Activated CD4-positive, alpha-beta T cell treated with anti-CD3 and anti-CD28 coated beads, Interleukin-2, amount 10 ng/mL, durations not matched to agents 24 days and 14 days (primary cell): ENCODE results near the gene CFAP61. TPM values are rescaled to one million over a fixed set of nuclear protein-coding genes. Genes with fewer than 3 reads are reported as not detected.
A peak's percentile ranks its signal among the peaks of the same experiment; 100 is the strongest.

Experiments
- DNase-seq: peaks from one replicate; pipeline ENCODE4 v3.0.0; 2022
- H3K27ac Mint-ChIP-seq: one replicate; pipeline ENCODE4 v1.8.0; 2022; ENCODE audit warnings: mild to moderate bottlenecking, mixed read lengths
- H3K27me3 Mint-ChIP-seq: one replicate; pipeline ENCODE4 v1.8.0; 2022; ENCODE audit warnings: mixed read lengths
- H3K36me3 Mint-ChIP-seq: one replicate; pipeline ENCODE4 v1.8.0; 2022; ENCODE audit warnings: low read depth, mild to moderate bottlenecking, mixed read lengths
- H3K4me1 Mint-ChIP-seq: one replicate; pipeline ENCODE4 v1.8.0; 2021; ENCODE audit warnings: mixed read lengths
- H3K4me3 Mint-ChIP-seq: one replicate; pipeline ENCODE4 v1.8.0; 2022; ENCODE audit warnings: mild to moderate bottlenecking, moderate library complexity, mixed read lengths
- H3K9me3 Mint-ChIP-seq: one replicate; pipeline ENCODE4 v1.8.0; 2021; ENCODE audit warnings: mixed read lengths
- intact Hi-C: fragments of 100-400 bp; cut with micrococcal nuclease; formaldehyde crosslinking; loops from one replicate; pipeline ENCODE4 v1.15.1; 2023
- total RNA-seq: library from RNA; stranded (reverse); gene quantifications from 2 replicates; pipeline ENCODE4 v1.2.3, GENCODE V29; 2022

The CFAP61 gene
- total RNA-seq, 1 donor from 2014 or later, result not detected

- Mint-ChIP-seq H3K27ac (no peak overlapping the region), H3K4me1 (no peaks in the 10 kb centered on the region), H3K27me3 (no peaks in the 10 kb centered on the region), H3K4me3 (no peak overlapping the region), H3K36me3 (no peaks in the 10 kb centered on the region), H3K9me3 (no peaks in the 10 kb centered on the region)
- DNase-seq, result no peak
- intact Hi-C loops, result no loop called here
Observed at GRCh38 chr20:20297752-20298151, 245.4 kb downstream of the CFAP61 start.

DNA sequence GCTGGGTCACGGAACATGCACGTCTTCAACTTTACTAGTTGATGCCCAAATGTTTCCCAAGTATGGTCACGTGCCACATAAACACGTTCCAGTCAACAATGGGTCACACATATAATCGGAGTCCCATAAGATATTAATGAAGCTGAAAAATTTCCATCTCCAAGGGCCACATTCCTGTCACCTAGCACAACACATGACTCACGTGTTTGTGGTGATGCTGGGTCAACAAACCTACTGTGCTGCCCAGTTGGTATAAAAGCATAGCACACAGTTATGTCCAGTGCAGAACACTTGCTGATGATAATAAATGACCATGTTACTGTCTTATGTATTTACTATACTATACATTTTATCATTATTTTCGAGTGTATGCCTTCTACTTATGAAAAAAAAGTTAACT, 247.6 kb downstream of the CFAP61 start:
- H3K4me1 Mint-ChIP-seq, result no peaks in the 10 kb centered on the region
- no peak overlapping the region for H3K27ac Mint-ChIP-seq
- H3K27me3 Mint-ChIP-seq, result no peaks in the 10 kb centered on the region
- H3K4me3 Mint-ChIP-seq, result no peak overlapping the region
- intact Hi-C loops, result no loop called here
- DNase-seq, result peak; percentile 21
- H3K9me3 Mint-ChIP-seq, result no peaks in the 10 kb centered on the region
- H3K36me3 Mint-ChIP-seq, result no peaks in the 10 kb centered on the region

GRCh38 chr20:20303320-20303719, 251.0 kb downstream of the CFAP61 start:
- intact Hi-C loops, result no loop called here
- DNase-seq, result peak; percentile 30
- Mint-ChIP-seq H3K9me3 (no peaks in the 10 kb centered on the region), H3K4me3 (no peak overlapping the region), H3K4me1 (no peaks in the 10 kb centered on the region), H3K36me3 (no peaks in the 10 kb centered on the region), H3K27me3 (no peaks in the 10 kb centered on the region), H3K27ac (no peak overlapping the region)

DNA sequence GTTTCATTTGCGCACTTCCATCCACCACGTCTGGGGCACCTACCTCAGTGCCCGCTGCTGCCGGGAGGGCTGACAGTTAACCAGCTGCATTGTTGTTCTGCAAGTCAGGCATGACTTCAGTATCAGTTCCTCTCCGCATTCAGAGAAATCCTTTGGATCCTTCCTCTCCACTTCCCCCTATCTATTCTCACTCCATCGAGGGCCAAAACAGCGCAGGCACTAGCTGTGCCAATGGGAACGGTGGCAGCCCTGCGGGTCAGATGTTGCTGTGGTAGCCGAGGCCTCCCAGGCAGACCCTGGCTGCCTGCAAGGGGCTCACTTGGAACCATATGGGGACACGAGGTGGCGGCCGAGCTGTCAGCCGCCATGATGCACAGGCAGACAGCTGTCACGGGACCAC, 251.4 kb downstream of the CFAP61 start:
- Mint-ChIP-seq H3K9me3 (no peaks in the 10 kb centered on the region), H3K27ac (no peak overlapping the region), H3K4me3 (no peak overlapping the region), H3K27me3 (no peaks in the 10 kb centered on the region), H3K36me3 (no peaks in the 10 kb centered on the region), H3K4me1 (no peaks in the 10 kb centered on the region)
- intact Hi-C loops, result no loop called here
- peak; percentile 14 for DNase-seq

GRCh38 chr20:20304942-20305341, 252.6 kb downstream of the CFAP61 start:
- no peaks in the 10 kb centered on the region for H3K36me3 Mint-ChIP-seq
- H3K27me3 Mint-ChIP-seq, result no peaks in the 10 kb centered on the region
- DNase-seq, result no peak
- intact Hi-C loops, result no loop called here
- no peak overlapping the region for H3K4me3 Mint-ChIP-seq
- H3K4me1 Mint-ChIP-seq, result no peaks in the 10 kb centered on the region
- H3K9me3 Mint-ChIP-seq, result no peaks in the 10 kb centered on the region
- no peak overlapping the region for H3K27ac Mint-ChIP-seq

GRCh38 chr20:20312562-20312961, 260.2 kb downstream of the CFAP61 start:
- Mint-ChIP-seq H3K27me3 (peaks cover 2% of the 10 kb centered on the region), H3K4me3 (no peak overlapping the region), H3K36me3 (no peaks in the 10 kb centered on the region), H3K4me1 (no peaks in the 10 kb centered on the region), H3K9me3 (no peaks in the 10 kb centered on the region), H3K27ac (no peak overlapping the region)
- DNase-seq, result no peak
- intact Hi-C loops, result no loop called here

DNA sequence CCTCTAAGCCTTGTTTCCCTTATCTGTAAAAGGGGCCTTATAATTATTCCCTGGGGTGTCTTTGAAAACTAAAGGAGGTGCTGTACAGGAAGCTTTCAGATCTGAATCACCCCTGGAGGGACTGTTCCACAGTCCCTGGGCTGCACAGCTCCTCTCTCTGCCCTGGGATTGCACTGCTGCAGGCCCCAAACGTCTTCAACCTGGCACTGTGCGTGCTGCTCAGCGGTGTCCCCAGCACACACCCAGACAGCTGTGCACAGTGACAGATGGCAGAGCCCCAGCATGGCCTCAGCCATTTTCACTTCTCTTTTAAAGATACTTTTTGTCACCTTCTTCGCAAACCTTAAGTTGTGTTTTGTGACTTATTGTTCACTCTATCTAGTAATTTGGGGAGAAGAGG, 264.9 kb downstream of the CFAP61 start:
- intact Hi-C loops, result no loop called here
- H3K4me3 Mint-ChIP-seq, result no peak overlapping the region
- H3K9me3 Mint-ChIP-seq, result no peaks in the 10 kb centered on the region
- H3K4me1 Mint-ChIP-seq, result no peaks in the 10 kb centered on the region
- H3K27ac Mint-ChIP-seq, result no peak overlapping the region
- H3K27me3 Mint-ChIP-seq, result peaks cover 6% of the 10 kb centered on the region
- DNase-seq, result no peak
- H3K36me3 Mint-ChIP-seq, result no peaks in the 10 kb centered on the region

DNA sequence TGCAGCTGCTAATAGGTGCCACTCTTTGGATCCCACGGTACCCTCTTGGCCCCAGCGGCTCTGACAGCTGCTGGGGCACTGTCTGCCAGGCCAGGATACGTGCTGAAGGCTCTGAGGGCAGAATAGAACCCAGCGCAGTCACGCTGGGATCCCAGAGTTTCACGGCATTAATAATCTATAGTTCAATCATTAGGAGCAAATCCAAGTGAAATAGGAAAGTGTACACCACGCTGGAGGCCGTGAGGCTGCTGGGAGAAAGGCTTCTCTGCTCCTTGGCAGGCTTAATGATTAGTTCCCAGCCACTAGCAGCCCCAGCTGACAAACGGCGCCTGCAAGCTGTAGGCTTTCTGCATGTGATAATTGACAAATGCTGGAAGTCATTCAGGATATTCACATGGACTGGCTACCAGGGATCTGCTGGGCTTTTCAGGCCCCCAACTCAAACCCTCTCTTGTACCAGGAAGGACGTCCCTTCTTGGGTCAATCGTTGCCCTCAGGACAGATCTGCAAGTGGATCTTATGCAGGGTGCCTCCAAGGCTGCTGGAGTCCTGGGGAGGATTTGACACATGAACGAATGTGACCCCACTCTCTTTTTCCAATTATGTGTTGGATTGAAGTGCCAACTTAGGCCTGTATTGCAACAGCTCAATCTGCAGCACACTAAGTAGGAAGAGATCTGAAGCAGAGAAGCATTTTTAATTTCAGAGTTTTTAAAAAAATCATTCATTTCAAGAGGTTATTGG, 265.5 kb downstream of the CFAP61 start:
- Mint-ChIP-seq H3K36me3 (no peaks in the 10 kb centered on the region), H3K27ac (no peak overlapping the region), H3K4me1 (no peaks in the 10 kb centered on the region), H3K27me3 (peaks cover 5% of the 10 kb centered on the region), H3K9me3 (no peaks in the 10 kb centered on the region), H3K4me3 (no peak overlapping the region)
- DNase-seq, result no peak
- intact Hi-C loops, result no loop called here

DNA sequence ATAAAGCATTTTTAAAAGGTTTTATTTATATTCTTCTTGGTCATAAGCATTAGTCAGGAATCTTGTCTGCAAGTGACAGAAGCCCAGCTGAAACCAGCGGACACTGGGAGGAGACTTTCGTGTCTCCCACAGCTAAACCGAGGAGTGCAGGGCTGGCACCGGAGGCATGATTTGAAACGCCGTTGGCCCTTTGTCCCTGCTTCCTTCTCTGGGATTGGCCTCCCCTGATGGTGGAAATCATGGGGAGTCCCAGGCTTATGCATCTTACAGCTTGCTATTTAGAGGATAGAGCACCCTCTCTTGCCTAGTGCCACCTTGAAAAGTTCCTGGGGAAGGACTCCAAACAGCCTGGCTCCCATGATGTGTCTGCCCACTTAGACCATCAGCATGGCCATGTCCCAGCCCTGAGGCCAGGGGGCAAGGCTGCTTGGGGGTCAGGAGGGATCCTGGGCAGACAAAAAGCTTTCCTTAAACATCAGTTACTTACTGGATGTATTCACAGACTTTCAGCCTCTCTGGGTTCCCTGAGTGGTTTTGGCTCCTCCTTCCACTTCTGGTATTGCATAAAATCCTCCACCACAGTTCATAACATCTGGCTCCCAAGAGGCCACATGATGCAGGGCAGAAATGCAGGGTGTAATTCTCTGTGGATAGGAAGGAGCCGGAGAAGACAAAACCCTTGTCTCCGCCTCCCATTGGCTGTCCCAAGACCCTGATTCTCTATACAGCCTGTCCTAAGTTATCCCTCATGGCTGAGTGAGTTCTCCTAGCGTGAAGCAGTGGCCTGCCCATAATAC, 266.2 kb downstream of the CFAP61 start:
- intact Hi-C loops, result no loop called here
- DNase-seq, result no peak
- H3K27ac Mint-ChIP-seq, result no peak overlapping the region

GRCh38 chr20:20321134-20321533, 268.8 kb downstream of the CFAP61 start:
- Mint-ChIP-seq H3K36me3 (no peaks in the 10 kb centered on the region), H3K27ac (no peak overlapping the region), H3K27me3 (peaks cover 10% of the 10 kb centered on the region), H3K9me3 (no peaks in the 10 kb centered on the region), H3K4me1 (no peaks in the 10 kb centered on the region), H3K4me3 (no peak overlapping the region)
- intact Hi-C loops, result no loop called here
- DNase-seq, result no peak

More for the DNA sequence above, 266.2 kb downstream of the CFAP61 start:
- Mint-ChIP-seq H3K36me3 (no peaks in the 10 kb centered on the region), H3K27me3 (peaks cover 4% of the 10 kb centered on the region), H3K4me3 (no peak overlapping the region), H3K9me3 (no peaks in the 10 kb centered on the region), H3K4me1 (no peaks in the 10 kb centered on the region)

- H3K36me3 Mint-ChIP-seq, result no peaks in the 10 kb centered on the region
- no peak overlapping the region for H3K27ac Mint-ChIP-seq
- H3K4me3 Mint-ChIP-seq, result no peak overlapping the region
- H3K27me3 Mint-ChIP-seq, result peaks cover 10% of the 10 kb centered on the region
- intact Hi-C loops, result no loop called here
- H3K9me3 Mint-ChIP-seq, result no peaks in the 10 kb centered on the region
- H3K4me1 Mint-ChIP-seq, result no peaks in the 10 kb centered on the region
- DNase-seq, result no peak
Observed at GRCh38 chr20:20321917-20322316, 269.6 kb downstream of the CFAP61 start.

- no peak overlapping the region for H3K27ac Mint-ChIP-seq
- DNase-seq, result no peak
Observed at GRCh38 chr20:20322912-20323311, 270.6 kb downstream of the CFAP61 start.

DNA sequence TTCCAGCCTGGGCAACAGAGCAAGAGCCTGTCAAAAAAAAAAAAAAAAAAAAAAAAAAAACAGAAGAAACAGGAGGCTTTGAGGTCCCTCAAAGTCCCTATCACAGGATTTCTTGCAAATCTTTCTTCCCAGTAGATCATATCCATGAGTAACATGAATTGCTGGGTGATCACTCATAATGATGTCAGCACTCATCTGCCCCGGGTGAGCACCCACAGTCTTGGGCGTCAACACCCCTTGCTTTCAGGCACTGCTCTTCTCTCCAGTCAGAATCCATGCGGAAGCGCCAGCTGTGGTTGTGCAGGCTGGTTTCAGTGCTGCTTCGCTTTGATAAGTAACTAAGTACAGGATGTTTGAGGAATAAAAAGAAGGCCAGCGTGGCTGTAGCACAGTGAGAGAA, 275.4 kb downstream of the CFAP61 start:
- Mint-ChIP-seq H3K9me3 (no peaks in the 10 kb centered on the region), H3K36me3 (no peaks in the 10 kb centered on the region), H3K4me3 (no peak overlapping the region), H3K4me1 (no peaks in the 10 kb centered on the region), H3K27me3 (peaks cover 13% of the 10 kb centered on the region), H3K27ac (no peak overlapping the region)
- intact Hi-C loops, result no loop called here
- DNase-seq, result no peak

More at GRCh38 chr20:20322912-20323311, 270.6 kb downstream of the CFAP61 start:
- Mint-ChIP-seq H3K9me3 (no peaks in the 10 kb centered on the region), H3K27me3 (peaks cover 12% of the 10 kb centered on the region), H3K4me1 (no peaks in the 10 kb centered on the region), H3K4me3 (no peak overlapping the region), H3K36me3 (no peaks in the 10 kb centered on the region)
- intact Hi-C loops, result no loop called here

DNA sequence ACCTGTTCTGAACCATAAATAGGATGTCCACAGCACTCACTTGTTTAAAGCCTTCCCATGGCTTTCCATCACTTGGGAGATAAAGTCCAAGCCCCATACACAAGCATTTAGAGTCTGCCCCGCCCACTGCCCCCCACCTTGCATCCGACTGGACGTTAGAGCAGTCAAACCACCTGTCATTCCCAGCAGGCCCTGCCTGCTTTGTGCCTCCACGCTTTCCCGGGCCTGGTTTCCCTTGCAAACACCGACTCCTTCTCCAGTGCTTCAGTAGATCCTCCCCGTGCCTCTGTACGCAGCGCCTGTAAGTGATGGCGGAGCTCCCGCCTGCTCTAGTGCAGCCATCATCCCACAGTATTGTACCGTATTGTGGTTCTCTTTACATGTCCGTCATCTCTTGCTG, 277.2 kb downstream of the CFAP61 start:
- Mint-ChIP-seq H3K4me1 (peaks cover under 1% of the 10 kb centered on the region), H3K27ac (no peak overlapping the region), H3K9me3 (no peaks in the 10 kb centered on the region), H3K27me3 (peaks cover 13% of the 10 kb centered on the region), H3K4me3 (no peak overlapping the region), H3K36me3 (no peaks in the 10 kb centered on the region)
- intact Hi-C loops, result no loop called here
- DNase-seq, result no peak
